ENCODE data around the gene VWA7.

Gene VWA7

DNA sequence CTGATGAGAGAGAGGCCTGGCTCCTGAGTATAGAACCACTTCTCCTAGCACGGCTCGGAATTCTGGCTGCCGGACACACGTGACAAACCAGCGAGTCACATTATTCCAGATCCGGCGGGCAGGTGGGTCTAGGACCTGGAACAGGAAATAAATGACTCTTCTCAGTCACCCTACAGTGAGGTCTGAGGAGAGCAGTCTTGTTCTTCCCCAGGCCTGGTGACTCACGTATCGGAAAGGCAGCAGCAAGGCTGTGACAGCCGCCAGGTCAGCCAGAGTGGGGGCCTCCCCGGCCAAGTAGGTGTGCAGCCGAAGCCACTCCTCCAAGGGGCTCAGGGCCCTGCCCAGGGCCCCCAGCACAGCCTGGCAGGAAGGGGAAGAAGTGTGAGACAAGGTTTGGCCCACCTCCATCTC, 15.6 kb upstream of the VWA7 start:
- no peak for DNase-seq
- Mint-ChIP-seq H3K9me3 (no peaks in the 10 kb centered on the region), H3K4me1 (peaks cover 37 to 63% of the 10 kb centered on the region in 2 donors), H3K27me3 (no peaks in the 10 kb centered on the region), H3K27ac (peak overlapping the region; percentile 89), H3K4me3 (peak overlapping the region; percentile 33 to 61), H3K36me3 (peaks cover 26 to 37% of the 10 kb centered on the region in 2 donors)
- peak in 1 of 2 donors; percentile 21 for ATAC-seq (replicated peaks)

- no peaks in the 10 kb centered on the region for H3K27me3 Mint-ChIP-seq
- no peak overlapping the region for H3K4me3 Mint-ChIP-seq
- no peaks in the 10 kb centered on the region for H3K9me3 Mint-ChIP-seq
- DNase-seq (no peak), ATAC-seq (replicated peaks) (no peak)
- no peak overlapping the region for H3K27ac Mint-ChIP-seq
- peaks cover 24 to 37% of the 10 kb centered on the region in 2 donors for H3K36me3 Mint-ChIP-seq
- peaks cover 33 to 56% of the 10 kb centered on the region in 2 donors for H3K4me1 Mint-ChIP-seq
Measured at GRCh38 chr6:31792090-31792374, 14.9 kb upstream of the VWA7 start.

DNA sequence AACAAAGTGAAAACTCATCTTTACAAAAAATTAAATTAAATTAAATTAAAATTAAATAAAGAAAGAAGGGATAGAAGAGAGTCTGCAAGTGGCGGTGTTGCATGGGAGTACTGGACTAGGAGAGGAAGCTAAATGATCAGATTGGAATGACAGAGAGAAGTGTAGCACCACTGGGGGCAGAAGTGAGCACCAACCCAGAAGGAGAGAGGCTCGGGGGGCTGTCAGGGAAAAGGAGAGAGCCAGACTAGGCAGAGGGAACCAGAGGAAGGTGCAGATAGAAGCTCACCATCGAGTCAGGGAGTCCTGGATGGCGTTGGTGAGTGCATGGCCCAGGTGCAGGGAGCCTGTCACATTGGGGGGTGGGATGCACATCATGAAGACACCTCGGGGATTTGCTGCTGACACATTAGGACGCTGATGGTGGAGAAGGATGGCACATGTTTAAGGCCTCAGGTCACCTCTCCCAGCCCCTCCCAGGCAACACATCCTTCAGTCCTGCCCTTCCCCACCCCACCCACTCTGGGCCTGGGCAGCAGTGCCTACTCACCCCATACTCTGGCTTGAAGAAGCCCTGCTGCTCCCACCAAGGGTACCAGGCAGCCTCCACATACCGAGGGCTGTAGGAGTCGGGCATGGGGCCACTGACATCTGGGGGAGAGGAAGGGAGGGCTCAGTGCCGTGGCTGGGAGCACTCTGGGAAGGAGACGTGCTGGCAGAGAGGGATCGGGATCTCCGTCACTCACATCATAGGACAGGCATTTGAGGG, 14.4 kb upstream of the VWA7 start:
- Mint-ChIP-seq H3K4me3 (peak overlapping the region in 1 of 2 donors; percentile 18), H3K36me3 (peaks cover 24 to 37% of the 10 kb centered on the region in 2 donors), H3K9me3 (no peaks in the 10 kb centered on the region), H3K27ac (peak overlapping the region; percentile 27), H3K4me1 (peaks cover 33 to 52% of the 10 kb centered on the region in 2 donors), H3K27me3 (no peaks in the 10 kb centered on the region)
- DNase-seq (no peak), ATAC-seq (replicated peaks) (no peak)

DNA sequence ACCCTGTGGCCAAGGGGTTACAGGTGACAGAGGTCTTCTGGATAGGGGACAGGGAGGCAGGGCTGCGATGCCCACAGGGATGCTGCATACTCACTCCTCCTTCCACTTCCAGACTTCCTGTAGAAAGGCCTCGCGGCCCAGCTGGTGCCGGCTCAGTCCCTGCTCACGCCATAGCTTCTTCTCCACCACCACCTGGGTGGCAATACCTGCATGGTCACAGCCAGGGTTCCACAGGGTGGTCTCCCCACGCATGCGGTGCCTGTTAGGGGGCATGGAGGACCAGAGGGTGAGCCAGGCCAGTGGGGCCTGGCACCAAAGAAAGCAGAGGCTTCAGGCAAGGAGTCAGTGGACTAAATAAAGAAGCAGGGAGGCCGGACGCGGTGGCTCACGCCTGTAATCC, 8.3 kb upstream of the VWA7 start:
- Mint-ChIP-seq H3K36me3 (peaks cover 47 to 48% of the 10 kb centered on the region in 2 donors), H3K4me3 (no peak overlapping the region), H3K27ac (no peak overlapping the region), H3K9me3 (no peaks in the 10 kb centered on the region), H3K4me1 (peaks cover 15 to 21% of the 10 kb centered on the region in 2 donors), H3K27me3 (no peaks in the 10 kb centered on the region)
- no peak for ATAC-seq (replicated peaks)
- DNase-seq: no peak

DNA sequence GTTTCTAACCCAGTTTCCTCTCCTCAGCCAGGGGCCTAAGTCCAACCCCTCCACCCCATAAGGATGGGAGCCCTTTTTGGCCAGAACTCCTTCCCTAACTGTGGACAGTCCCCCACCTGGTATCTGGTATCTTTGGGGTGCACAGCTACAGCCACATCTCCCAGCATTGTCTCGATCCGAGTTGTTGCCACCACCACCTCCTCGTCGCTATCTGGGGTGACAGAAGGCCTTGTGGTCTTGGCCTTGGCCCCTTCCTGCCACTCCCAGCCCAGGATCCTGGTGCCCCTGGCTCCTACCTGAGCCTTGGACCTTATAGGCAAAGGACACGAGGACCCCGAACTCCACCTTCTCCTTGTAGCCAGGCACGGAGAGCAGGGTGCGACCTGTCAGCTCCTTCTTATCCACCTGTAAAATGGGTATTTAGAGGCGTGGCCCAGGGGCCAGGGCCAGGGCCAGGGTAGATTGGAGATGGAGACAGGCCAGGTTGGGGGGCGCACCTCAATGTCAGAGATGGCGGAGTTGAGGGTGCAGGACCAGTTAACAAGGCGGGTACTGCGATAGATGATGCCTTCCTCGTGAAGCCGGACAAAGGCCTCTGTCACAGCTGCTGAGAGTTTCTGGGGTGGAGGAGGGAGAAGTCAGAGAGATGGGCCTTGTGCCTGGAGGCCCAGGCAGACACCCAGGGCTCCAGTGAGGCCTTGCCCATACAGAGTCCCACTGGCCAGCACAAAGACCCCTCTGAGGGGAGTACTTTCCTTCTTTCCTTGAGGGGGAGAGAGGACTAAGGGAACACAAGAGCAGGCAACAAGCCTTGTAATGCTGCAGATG, 7.2 kb upstream of the VWA7 start:
- DNase-seq (no peak), ATAC-seq (replicated peaks) (no peak)
- Mint-ChIP-seq H3K36me3 (peaks cover 50 to 52% of the 10 kb centered on the region in 2 donors), H3K27ac (peak overlapping the region; percentile 51), H3K4me1 (peaks cover 11 to 13% of the 10 kb centered on the region in 2 donors), H3K9me3 (no peaks in the 10 kb centered on the region), H3K27me3 (no peaks in the 10 kb centered on the region), H3K4me3 (no peak overlapping the region)

- ATAC-seq (replicated peaks) (no peak), DNase-seq (no peak)
- H3K9me3 Mint-ChIP-seq: no peaks in the 10 kb centered on the region
- H3K27ac Mint-ChIP-seq: peak overlapping the region; percentile 5
- H3K4me3 Mint-ChIP-seq: no peak overlapping the region
- H3K27me3 Mint-ChIP-seq: no peaks in the 10 kb centered on the region
- peaks cover 54 to 64% of the 10 kb centered on the region in 2 donors for H3K36me3 Mint-ChIP-seq
- H3K4me1 Mint-ChIP-seq: peaks cover 14 to 22% of the 10 kb centered on the region in 2 donors
Measured at GRCh38 chr6:31782126-31782855, 5.2 kb upstream of the VWA7 start.

- Mint-ChIP-seq H3K36me3 (peaks cover 57 to 68% of the 10 kb centered on the region in 2 donors), H3K4me3 (no peak overlapping the region), H3K27me3 (no peaks in the 10 kb centered on the region), H3K27ac (no peak overlapping the region), H3K4me1 (peaks cover 20 to 30% of the 10 kb centered on the region in 2 donors), H3K9me3 (no peaks in the 10 kb centered on the region)
- ATAC-seq (replicated peaks) (no peak), DNase-seq (no peak)
Measured at GRCh38 chr6:31781244-31782125, 4.4 kb upstream of the VWA7 start.

DNA sequence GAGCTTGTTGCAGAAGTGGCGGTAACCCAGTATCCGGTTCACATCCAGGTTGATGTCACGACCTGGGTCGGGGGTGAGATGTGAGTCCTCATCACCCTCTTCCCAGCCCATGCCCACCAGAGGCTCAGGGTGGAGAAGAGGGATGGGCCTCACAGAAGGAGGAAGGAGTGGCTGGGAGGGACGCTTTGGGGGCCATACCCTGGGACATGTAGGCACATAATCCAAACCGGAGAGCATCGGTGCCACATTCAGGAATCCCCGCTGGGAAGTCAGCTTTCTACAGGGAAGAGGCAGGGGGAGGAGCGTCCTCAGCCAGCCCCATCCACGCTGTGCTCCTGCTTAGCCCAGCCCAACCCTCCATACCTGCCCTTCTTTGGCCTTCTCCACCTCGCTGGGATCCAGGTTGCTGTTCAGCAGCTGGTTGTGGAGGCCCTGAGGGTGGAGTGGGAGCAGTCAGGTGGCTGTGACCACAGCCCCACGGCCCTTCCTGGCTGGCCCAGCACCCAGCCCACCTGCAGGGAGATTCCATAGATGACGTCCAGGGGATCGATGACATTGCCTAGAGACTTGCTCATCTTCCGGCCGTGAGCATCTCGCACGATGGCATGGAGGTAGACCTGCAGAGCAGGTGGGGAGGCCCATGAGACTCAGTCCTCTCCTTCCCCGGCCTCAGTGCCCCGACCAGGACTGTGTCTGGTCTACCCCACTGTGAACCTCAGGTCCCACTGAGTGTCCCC, 3.5 kb upstream of the VWA7 start:
- no peak for ATAC-seq (replicated peaks)
- Mint-ChIP-seq H3K9me3 (no peaks in the 10 kb centered on the region), H3K27ac (no peak overlapping the region), H3K27me3 (no peaks in the 10 kb centered on the region), H3K4me3 (no peak overlapping the region), H3K36me3 (peaks cover 53 to 64% of the 10 kb centered on the region in 2 donors), H3K4me1 (peaks cover 23 to 33% of the 10 kb centered on the region in 2 donors)
- no peak for DNase-seq

DNA sequence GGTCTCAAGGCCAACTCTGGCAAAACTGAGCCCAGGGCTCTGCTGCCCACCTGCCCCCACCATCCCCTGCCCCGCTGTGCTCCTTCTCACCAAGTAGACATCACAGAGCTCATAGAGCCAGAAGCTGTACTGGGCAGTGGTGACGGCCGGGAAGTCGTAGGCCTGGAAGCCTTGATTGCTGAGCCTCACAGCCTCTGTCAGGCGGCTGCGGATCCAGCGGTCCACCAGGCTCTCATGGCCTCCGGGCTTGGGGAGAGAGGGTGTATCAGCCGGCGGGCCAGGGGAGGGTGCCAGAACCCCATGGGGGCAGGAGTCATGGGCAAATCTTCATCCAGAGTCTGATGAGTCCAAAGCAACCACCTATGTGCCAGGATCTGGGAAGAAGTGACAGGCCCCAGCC, 2.8 kb upstream of the VWA7 start:
- no peak for DNase-seq
- ATAC-seq (replicated peaks): no peak
- Mint-ChIP-seq H3K4me3 (no peak overlapping the region), H3K36me3 (peaks cover 51 to 60% of the 10 kb centered on the region in 2 donors), H3K4me1 (peaks cover 31 to 38% of the 10 kb centered on the region in 2 donors), H3K27ac (peak overlapping the region; percentile 25), H3K9me3 (no peaks in the 10 kb centered on the region), H3K27me3 (no peaks in the 10 kb centered on the region)

DNA sequence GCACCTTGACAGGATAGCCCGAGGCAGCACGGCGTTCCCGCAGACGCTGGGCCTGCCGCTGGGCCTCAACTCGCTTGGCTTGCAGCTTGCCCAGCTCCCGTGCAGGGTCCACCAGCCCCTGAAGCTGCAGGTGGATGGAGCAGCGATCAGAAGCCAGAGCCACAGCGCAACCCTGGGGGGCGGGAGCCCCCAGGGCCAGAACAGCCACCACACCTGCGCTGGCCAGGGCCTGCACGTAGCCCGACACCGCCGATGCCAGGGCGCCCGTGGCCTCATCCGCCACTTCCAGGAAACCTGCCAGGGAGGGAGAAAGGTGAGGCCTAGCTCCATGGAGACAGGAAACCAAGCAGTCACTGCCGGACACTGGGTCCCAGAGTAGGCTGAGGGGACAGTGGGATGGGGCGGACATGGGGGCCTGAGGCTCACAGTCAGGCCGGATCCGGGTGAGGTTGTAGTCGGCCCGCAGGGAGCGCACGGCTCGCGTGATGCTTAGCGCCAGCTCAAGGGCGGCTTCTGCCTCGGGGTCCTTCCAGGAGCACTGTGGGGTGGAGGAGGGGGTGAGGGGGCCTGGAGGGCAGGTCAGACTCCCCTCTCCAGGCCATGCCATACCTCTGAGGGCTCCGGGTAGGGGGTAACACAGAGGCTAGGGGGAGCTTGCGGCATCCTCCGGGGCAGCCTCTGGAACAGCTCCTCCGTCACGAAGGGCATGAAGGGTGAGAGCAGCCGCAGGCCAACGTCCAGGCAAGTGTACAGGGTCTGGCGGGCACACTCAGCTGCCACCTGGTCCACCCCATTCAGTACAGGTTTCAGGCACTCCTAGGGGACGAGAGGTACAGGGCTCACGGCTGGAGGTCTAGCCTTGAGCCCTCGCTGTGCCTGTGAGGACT, 2.1 kb upstream of the VWA7 start:
- no peak for ATAC-seq (replicated peaks)
- Mint-ChIP-seq H3K4me1 (peaks cover 30 to 38% of the 10 kb centered on the region in 2 donors), H3K9me3 (no peaks in the 10 kb centered on the region), H3K27ac (peak overlapping the region; percentile 25), H3K4me3 (no peak overlapping the region), H3K27me3 (no peaks in the 10 kb centered on the region), H3K36me3 (peaks cover 45 to 53% of the 10 kb centered on the region in 2 donors)
- no peak for DNase-seq

- Mint-ChIP-seq H3K4me3 (no peak overlapping the region), H3K27ac (no peak overlapping the region)
Measured at GRCh38 chr6:31778193-31778592, 1.1 kb upstream of the VWA7 start.

GRCh38 chr6:31777667-31778050, 531 bp upstream of the VWA7 start:
- H3K4me3 Mint-ChIP-seq: peak overlapping the region; percentile 76 to 78
- peaks cover 35 to 45% of the 10 kb centered on the region in 2 donors for H3K36me3 Mint-ChIP-seq
- DNase-seq: no peak

More at GRCh38 chr6:31778193-31778592, 1.1 kb upstream of the VWA7 start:
- no peaks in the 10 kb centered on the region for H3K27me3 Mint-ChIP-seq
- ATAC-seq (replicated peaks) (no peak), DNase-seq (no peak)
- H3K4me1 Mint-ChIP-seq: peaks cover 28 to 38% of the 10 kb centered on the region in 2 donors
- no peaks in the 10 kb centered on the region for H3K9me3 Mint-ChIP-seq
- H3K36me3 Mint-ChIP-seq: peaks cover 41 to 48% of the 10 kb centered on the region in 2 donors

More at GRCh38 chr6:31777667-31778050, 531 bp upstream of the VWA7 start:
- H3K4me1 Mint-ChIP-seq: peaks cover 29 to 42% of the 10 kb centered on the region in 2 donors
- H3K9me3 Mint-ChIP-seq: no peaks in the 10 kb centered on the region
- H3K27me3 Mint-ChIP-seq: no peaks in the 10 kb centered on the region
- peak overlapping the region; percentile 93 for H3K27ac Mint-ChIP-seq
- no peak for ATAC-seq (replicated peaks)

Data from stimulated activated naive B cell treated with anti-CD40 and anti-IgM and Interleukin-4, amounts not matched to agents 10 μg/mL and 1 μg/mL and 100 μg/mL, for 72 hours (primary cell).